OCI-LY7 (cell line): ENCODE measurements around the gene TRPM8.

Experiments
- CTCF ChIP-seq: fragments of 200-600 bp; sonication (generic); conservative IDR thresholded peaks from 2 replicates; pipeline ENCODE4 v1.5.1; 2014; ENCODE audit warnings: mild to moderate bottlenecking, antibody characterized with exemption, low read length, moderate library complexity, mixed read lengths
- EZH2phosphoT487 ChIP-seq: fragments of 200-600 bp; sonication (generic); IDR thresholded peaks from 2 replicates; pipeline ENCODE4 v1.6.1; 2018; ENCODE audit warnings: low read depth, borderline replicate concordance, mild to moderate bottlenecking, mixed run types, antibody characterized with exemption, low read length, moderate library complexity, mixed read lengths

GRCh38 chr2:233867993-233868532 lies 49.1 kb upstream of the TRPM8 start, which contains the start of gene MSL3B:
- TF ChIP-seq CTCF = no peak
- TF ChIP-seq EZH2phosphoT487 = no peak
